ENCODE measurements around the gene SMARCB1.

- TF ChIP-seq CTCF (conservative IDR thresholded peaks at IDR 0.05; ENCODE audit: low read depth, low read length), result no peak
- TF ChIP-seq EZH2 (IDR thresholded peaks at IDR 0.05; ENCODE audit: low read length, unreplicated experiment), result no peak
Observed at GRCh38 chr22:23752090-23752691, 34.6 kb upstream of the SMARCB1 start.

Measured in PC-3 (cell line).